HG03354 (cell line): ENCODE data around the gene NR2E1.

Source experiments
- ATAC-seq: cut with Tn5 transposase; IDR thresholded peaks from one replicate; pipeline ENCODE4 v1.9.1; 2021; ENCODE audit warnings: mild to moderate bottlenecking; ENCODE audit not compliant: unreplicated experiment, poor library complexity, severe bottlenecking

NR2E1 gene

DNA sequence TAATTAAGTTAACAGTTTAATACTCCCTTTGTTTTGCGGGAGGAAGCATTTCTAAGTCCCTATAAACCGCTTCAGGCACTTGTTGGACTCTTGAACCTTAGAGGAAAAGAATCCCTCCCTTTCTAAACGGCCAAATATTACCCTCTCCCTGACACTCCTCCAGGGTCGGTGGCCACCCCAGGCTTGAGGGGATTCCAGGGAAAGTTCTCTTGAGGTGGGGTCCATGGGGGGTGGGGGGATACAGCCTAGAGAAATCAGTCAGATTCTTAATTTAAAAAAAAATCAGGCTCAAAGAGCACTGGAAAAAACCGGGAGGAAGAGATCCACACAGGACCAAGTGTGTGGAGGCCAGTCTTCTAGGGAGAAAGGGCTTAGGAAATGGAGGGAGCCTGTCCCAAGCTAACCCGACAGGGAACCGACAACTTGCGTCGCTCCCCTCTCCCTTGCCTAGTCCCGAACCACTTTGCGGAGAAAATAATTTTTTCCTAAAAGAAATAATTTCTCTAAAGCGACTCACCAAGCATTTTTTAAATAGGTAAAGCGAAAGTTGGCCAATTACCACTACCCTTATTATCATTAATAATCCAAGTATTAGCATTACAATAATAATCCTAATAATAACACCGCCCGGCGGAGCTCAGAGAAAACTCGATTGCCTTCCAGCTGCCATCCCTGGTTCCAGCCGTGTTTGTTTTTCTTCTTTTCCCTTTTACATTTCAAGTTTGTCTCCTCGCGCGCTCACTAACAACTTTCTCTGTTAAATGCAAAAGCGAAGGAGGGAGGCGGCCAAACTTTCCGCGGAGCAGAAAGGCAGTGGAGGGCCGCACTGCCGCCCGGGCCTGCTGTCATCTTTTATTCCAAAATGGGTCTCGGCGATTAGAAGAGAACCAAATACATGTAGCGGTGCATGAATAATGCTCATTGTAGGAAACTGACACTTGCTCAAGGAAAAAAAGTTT lies 4.8 kb downstream of the NR2E1 start:
- no peak for ATAC-seq

DNA sequence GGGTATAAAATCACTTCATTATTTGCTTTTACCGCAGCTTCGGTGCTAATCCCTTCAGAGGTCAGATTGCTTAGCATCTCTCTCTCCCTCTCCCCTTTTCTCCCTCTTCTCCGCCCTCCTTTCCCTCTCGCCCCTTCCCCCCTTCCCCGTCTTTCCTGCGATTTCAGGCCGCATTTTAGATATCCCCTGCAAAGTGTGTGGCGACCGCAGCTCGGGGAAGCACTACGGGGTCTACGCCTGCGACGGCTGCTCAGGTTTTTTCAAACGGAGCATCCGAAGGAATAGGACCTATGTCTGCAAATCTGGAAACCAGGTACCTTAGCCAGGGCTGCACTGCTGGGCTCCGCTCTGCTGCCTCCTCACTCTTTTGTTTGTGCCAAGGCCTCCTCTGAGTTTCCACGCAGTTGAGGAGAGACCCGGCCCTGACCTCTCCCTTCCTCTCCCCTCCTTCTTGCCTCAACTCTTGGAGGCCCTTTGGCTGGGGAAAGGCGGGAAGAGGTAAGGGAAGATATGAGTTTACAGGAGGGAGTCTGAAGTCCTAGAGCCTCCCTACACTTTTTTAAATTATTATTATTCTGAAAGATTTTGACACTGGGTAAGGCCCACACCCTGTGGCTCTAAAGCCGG lies 5.6 kb downstream of the NR2E1 start:
- ATAC-seq: no peak

DNA sequence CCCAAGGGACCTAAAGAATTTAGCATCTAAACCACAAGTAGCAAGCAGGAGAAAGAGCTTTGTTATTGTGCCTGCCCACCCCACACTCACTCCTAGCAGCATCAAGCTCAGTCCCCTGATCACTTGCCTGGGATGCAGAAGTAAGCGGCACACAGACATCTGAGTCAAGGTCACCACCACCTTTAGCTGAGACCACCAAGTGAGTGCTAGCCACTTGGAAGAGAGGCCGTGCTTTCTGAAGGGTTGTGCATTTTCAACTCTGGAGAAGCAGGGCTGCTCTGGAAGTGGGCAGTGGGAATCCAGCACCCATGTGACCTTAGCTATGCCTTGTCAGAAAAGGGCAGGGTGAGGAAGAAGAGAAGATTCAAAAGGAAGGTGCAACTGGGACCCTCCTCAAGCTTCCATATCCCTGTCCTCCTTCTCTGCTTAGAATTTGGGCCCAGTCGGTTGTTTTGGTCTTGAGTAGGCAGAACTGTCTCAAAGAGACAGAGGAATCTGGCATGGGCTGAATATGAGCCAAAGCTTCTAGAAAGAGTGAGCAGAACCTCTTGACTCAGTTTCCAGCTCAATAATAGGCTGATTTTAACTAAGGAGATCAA lies 6.2 kb downstream of the NR2E1 start:
- no peak for ATAC-seq

DNA sequence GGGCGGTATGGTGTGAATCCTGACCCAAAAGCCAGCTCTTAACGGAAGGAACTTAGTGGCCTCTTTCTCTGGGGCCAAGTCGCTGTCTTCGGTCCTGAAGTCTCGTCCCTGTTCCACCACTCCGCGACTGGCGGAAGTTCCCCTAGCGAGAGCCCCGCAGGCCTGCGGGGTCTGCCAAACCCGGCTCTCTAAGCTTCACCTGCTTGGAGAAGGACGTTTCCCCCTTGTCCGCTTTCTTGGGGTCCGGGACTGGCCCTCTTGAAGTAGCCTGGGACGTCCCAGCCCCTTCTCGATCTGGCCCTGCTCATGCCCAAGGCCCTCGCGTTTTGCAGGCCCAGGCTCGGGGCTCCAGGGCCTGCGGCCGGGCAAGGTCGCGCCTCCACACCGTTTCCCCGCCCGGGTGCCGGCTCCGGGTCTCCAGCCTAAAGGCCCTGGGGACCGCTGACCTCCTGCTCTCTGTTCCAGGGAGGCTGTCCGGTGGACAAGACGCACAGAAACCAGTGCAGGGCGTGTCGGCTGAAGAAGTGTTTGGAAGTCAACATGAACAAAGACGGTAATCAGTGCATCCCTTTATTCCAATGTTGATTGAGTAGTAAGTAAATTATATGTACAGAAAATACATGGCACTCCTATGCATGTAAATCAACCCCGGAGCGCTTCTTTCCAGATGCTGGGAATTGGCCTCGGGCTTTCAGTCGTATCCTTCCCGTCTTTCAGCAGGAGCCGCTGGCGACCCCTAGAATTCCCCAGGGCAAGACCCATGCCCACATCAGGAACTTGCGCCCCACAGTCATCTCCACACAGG lies 8.8 kb downstream of the NR2E1 start:
- ATAC-seq: no peak

GRCh38 chr6:108175176-108175591 lies 9.4 kb downstream of the NR2E1 start:
- ATAC-seq: no peak

DNA sequence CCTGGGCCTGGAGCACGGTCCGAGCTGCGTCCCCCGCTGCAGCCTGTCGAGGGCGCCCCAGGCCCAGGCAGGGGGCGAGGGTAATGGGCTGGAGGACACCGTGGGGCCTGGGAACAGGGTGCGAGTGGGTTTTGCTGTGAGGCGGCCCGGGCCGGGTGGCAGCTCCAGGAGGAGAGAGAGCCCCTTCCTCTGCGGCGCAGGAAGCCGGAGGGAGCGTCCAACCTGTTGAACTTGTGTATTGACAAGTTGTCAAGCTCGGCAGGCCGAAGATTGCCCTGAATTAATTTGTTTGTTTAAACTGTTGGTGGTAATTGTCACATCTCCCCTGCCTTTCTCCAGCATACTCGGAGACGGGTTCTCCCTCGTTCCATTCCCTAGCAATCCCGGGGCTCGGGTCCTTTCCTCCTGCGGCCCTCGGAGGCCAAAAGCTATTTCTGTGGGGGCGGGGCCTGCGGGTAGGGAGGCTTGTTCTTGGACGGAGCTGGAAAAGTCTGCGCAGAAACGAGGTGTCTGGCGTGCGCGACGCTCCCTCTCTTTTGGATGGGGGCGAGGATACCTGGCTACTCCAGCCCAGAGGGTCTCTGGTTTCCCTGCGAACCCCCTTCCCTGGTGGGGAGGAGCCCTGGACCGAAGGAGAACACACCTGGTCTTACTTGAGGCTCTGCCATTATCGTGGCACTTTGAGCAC lies 9.9 kb downstream of the NR2E1 start:
- no peak for ATAC-seq

- no peak for ATAC-seq
These were observed 10.7 kb downstream of the NR2E1 start for GRCh38 chr6:108176281-108177089.

DNA sequence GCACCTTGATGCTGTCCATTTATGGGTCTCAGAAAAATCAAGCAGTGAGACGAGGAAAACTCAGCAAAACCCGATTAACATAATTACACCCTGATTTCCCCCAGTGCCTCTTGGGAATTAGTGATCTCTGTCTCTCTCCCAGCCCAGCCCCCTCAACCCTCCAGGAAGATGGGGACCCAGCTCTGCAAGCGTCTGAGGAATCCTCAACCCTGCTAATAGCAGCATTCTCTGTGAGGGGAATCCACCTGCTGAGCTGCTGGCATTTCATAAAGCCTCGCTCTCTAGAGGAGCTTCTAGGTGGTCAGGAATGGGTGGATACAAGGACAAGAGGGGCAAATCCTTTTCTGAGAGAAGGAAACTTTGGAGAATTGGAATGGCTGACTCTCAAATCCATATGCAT lies 13.9 kb downstream of the NR2E1 start:
- no peak for ATAC-seq

GRCh38 chr6:108180266-108180665 lies 14.4 kb downstream of the NR2E1 start:
- no peak for ATAC-seq

DNA sequence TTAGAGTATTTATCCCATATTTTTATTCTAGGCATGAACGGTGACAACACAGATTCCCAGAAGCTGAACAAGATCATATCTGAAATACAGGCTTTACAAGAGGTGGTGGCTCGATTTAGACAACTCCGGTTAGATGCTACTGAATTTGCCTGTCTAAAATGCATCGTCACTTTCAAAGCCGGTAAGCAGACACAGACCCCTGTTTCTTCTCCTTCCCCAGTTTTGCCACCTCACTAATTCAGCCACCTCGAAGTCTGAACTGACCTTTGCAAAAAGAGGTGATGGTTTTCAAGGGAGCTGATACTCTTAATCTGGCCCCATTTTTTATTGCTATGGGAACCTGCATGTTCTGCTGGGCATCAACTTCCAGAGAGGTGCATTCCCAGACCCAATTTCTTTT lies 15.0 kb downstream of the NR2E1 start:
- no peak for ATAC-seq

DNA sequence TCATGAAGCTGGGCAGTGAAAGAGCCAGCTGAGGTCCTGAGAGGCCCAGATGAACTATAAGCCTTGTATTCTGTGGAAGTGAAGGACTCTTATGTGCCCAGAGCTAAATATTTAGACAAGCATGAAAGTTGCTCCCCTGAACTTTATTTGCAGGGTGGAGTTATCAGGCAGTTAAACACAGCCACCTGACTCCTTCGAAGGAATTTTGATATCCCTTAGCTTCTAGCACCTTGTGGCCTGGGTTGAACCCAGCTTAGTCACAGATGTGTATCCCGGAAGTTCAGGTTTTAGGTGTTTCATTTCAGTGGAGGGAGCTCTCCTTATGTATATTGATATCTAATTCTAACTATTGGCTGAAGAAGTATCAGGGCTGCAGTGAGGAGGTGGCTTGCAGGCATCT lies 20.4 kb downstream of the NR2E1 start:
- ATAC-seq: no peak

DNA sequence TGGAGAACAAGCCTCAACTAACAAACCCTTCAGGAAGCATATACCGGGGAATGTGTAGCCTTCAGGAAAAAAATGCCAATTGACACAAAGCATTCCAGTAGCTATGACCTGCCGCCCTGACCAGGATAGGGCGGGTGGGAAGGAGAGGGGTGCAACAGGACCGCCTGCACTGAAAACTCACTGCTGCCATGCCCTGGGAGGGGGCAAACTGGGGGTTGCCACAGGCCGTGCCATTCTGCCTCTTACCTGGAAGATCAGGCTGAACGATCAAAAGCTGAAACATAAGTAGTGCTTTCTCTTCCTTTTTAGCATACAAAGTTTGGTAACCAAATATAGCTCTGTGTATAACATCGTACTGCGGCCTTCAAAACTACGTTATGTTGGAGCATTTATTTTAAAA lies 21.7 kb downstream of the NR2E1 start:
- no peak for ATAC-seq

- ATAC-seq: no peak
These were observed 27.3 kb downstream of the NR2E1 start for GRCh38 chr6:108193131-108193530.

DNA sequence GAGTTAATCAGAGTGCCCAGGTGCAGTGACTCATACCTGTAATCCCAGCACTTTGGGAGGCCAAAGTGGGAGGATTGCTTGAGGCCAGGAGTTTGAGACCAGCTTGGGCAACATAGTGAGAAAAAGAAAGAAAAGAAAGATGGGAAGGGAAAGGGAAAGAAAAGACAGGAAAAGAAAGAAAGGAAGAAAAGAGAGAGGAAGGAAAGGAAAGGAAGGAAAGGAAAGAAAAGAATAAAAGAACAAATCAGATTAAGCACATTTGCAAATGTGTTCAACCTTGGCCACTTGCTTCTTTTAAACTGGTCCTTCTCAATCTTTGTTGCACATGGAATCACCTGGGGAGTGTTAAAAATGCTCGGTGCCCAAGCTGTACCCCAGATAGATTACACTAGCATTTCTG lies 28.0 kb downstream of the NR2E1 start:
- no peak for ATAC-seq

DNA sequence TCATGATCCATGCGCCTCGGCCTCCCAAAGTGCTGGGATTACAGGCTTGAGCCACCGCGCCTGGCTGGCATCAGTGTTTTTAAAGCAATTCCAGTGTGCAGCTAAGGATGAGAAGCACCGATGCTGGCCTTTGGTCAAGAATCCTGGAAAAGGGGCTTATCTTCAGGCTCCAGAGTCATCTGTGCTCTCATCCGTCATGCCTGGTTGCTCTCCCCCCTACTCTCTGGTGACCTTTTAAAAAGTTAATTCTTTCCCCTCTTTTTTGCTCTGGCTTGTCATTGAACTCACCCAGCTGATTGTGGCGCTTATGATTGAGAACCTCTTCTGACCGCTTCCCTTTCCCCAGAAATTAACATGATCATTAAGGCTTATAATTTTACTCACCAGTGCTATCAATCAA lies 28.7 kb downstream of the NR2E1 start:
- no peak for ATAC-seq

DNA sequence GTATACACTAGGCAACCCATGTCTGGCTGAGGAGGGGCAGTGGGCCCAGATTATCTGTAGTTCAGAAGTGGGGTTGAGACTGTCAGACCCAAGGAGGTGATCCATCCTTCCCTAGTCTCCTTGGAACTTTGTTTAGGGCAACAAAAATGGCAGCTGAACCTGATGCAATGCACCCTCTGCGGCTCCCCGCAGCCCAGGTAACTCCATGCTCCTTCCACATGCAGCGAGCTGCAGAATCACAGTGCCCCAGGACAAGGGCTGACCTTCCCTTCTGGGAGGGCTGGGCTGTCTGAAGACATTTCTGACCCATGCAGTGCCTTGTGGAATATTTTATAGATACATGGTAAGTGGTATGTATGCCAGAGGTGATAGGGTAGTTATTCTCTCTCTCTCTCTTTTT lies 29.4 kb downstream of the NR2E1 start:
- no peak for ATAC-seq

- no peak for ATAC-seq
These were observed 33.1 kb downstream of the NR2E1 start for GRCh38 chr6:108198761-108199498.

DNA sequence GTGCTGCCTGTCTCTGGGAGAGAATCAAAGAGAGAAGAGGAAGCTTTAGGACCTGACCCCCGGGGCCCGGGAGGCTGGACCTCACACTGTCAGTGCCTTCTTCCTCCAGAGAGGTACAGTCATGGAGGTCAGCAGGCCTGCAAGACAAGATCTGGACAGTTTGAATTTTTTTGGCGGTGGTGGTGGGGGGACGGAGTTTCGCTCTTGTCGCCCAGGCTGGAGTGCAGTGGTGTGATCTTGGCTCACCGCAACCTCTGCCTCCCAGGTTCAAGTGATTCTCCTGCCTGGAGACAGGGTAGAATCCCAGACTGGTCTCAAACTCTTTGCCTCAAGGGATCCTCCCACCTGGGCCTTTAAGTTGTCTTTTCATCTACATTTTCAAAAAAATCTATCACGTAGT lies 34.4 kb downstream of the NR2E1 start:
- ATAC-seq: no peak
